ENCODE results near the gene APOLD1.
"Not testable (repeated sequence)": the region's sequence is repeated elsewhere in the genome, so short reads cannot be mapped to it uniquely, and the experiment has no call there.

APOLD1 gene

DNA sequence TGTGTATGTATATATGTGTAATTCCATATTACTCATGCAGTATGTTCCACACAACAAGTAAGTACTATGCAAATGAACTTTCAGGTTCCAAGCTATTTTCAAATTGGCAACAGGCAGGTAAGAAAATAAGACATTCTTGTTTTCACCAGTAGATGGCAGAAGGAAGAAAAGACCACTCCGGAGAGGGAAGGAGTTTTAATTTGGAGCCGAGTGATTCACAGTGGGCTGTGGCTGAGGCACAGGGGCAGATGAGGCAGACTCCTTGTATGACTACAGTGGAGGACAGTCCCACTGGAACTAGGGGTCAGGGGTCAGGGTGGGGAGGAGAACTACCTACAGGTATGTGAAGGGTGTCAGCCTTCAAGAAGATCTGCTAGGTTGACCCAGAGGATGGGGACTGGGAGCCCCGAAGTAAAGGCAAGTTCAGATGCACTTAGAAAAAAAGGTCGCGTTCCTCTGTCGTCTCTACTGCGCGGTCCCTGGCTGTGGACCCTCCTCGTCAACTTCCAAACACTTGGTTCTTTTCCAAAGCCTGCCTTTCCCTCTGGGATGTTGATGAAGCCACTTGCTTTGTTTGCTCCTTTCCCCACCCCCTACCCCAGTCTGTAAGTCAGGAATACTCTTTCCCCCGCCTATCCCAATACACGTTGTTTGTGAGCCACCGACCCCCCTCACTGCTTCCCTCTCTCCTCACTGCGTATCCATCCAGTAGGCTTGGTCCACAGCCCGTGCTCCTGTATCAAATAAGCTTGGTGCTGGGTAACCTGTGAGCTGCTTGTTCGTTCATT lies 51.8 kb downstream of the APOLD1 start:
- DNase-seq (ENCODE audit: insufficient read length, low spot score) (peak; percentile 41), FAIRE-seq (peak; percentile 95)

DNA sequence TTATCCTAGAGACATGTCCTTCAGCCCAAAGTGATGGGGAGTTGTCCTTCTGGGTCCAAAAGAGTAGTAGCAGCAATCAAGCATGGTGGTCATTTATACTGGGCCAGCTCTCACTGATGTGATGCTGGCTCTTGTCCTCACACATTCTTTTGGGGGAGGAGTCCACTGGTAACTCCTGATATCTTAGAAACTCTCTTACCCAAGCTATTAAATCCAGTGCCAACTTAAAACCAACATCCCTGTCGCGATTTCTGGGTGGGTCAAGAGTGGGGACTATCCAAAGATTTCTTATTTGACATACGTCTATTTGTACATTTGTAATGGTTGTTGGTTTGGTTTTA lies 52.3 kb downstream of the APOLD1 start:
- FAIRE-seq = no peak
- no peak for DNase-seq (ENCODE audit: insufficient read length, low spot score)

GRCh38 chr12:12839003-12839395 lies 53.5 kb downstream of the APOLD1 start:
- no peak for DNase-seq (ENCODE audit: insufficient read length, low spot score)

GRCh38 chr12:12839439-12839838 lies 54.0 kb downstream of the APOLD1 start:
- FAIRE-seq; DNase-seq (ENCODE audit: insufficient read length, low spot score): not testable (repeated sequence)

More at GRCh38 chr12:12839003-12839395, 53.5 kb downstream of the APOLD1 start:
- FAIRE-seq = no peak

DNA sequence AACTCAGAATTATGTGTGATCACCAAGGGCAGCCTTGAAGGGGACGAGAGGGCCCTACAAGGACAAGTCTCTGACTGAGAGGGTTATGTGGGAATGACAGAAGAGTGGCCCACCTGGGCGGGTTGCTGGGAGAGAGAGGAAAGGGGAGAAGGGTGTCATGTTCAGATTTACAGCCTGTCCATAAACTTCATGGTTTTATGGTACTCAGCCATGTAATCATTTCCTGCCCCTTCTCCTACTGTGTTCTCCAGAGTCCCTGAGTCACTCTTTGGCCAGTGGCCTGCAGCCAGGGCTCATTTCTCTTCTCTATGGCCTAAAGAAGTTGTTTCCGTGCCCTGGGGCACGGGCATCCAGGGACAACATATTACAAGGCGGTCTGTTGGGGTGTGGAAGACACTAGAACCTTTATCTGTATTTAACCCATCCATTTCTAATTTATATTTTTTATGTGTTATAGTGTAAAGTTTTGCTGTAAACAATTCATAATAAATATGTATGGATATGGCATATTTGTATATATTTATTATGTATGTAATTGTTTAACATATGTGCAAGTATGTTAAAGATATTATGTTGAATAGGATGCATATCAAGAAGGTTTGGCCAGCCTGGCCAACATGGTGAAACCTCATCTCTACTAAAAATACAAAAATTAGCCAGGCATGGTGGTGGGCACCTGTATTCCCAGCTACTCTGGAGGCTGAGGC lies 54.6 kb downstream of the APOLD1 start:
- DNase-seq (ENCODE audit: insufficient read length, low spot score) (no peak), FAIRE-seq (no peak)

DNA sequence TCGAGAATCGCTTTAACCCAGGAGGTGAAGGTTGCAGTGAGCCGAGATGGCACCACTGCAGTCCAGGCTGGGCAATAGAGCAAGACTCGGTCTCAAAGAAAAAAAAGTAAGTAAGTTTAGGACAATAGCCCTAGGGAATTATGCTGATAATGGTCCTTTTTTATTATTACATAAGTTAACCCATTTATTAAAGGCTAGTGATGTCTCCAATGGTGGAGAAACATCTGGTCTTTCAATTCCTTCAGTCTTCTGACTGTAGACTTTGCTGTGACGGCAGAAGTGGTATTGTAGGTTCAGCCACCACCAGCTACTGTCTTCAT lies 55.1 kb downstream of the APOLD1 start:
- FAIRE-seq (no peak), DNase-seq (ENCODE audit: insufficient read length, low spot score) (no peak)

Data from GM19239 (cell line).